Ramos (cell line): ENCODE results near the gene ZNF609.
"Not testable (repeated sequence)": the region's sequence is repeated elsewhere in the genome, so short reads cannot be mapped to it uniquely, and the experiment has no call there.

Experiments
- in situ Hi-C: fragments of 300-500 bp; cut with MboI; formaldehyde crosslinking; loops from one replicate; pipeline ENCODE4 v1.14.3; 2022; ENCODE audit warnings: low sequenced_read_pairs; ENCODE audit not compliant: unreplicated experiment

The ZNF609 gene

GRCh38 chr15:64611085-64611725 is 150.8 kb downstream of the ZNF609 start:
- in situ Hi-C loops: no loop called here

- in situ Hi-C loops: no loop called here
These were observed 154.1 kb downstream of the ZNF609 start for GRCh38 chr15:64614519-64614918.

GRCh38 chr15:64617727-64618126 is 157.3 kb downstream of the ZNF609 start:
- in situ Hi-C loops: no loop called here

- in situ Hi-C loops: no loop called here
These were observed 157.8 kb downstream of the ZNF609 start for GRCh38 chr15:64618138-64618537.

GRCh38 chr15:64618540-64618939 is 158.2 kb downstream of the ZNF609 start:
- in situ Hi-C loops: no loop called here

- in situ Hi-C loops: no loop called here
These were observed 159.8 kb downstream of the ZNF609 start for GRCh38 chr15:64619880-64620839.

- in situ Hi-C loops: no loop called here
These were observed 160.7 kb downstream of the ZNF609 start for GRCh38 chr15:64621056-64621455.

- in situ Hi-C loops: no loop called here
These were observed 162.3 kb downstream of the ZNF609 start for GRCh38 chr15:64622410-64623260.

GRCh38 chr15:64623347-64623996 is 163.1 kb downstream of the ZNF609 start:
- in situ Hi-C loops: no loop called here

- in situ Hi-C loops: no loop called here
These were observed 163.9 kb downstream of the ZNF609 start for GRCh38 chr15:64624242-64624641.

GRCh38 chr15:64629063-64629462 is 168.7 kb downstream of the ZNF609 start:
- in situ Hi-C loops: no loop called here

GRCh38 chr15:64630396-64631107 is 170.2 kb downstream of the ZNF609 start:
- in situ Hi-C loops: no loop called here

- in situ Hi-C loops: not testable (repeated sequence)
These were observed 172.3 kb downstream of the ZNF609 start for GRCh38 chr15:64632639-64633038.

GRCh38 chr15:64633332-64633731 is 173.0 kb downstream of the ZNF609 start:
- in situ Hi-C loops: no loop called here

GRCh38 chr15:64634027-64634426 is 173.6 kb downstream of the ZNF609 start:
- in situ Hi-C loops: no loop called here

GRCh38 chr15:64634576-64635498 is 174.5 kb downstream of the ZNF609 start:
- in situ Hi-C loops: no loop called here

- in situ Hi-C loops: no loop called here
These were observed 175.4 kb downstream of the ZNF609 start for GRCh38 chr15:64635499-64636495.
